Right cardiac atrium (tissue), 5 donors: ENCODE measurements around the gene ST3GAL3. TPM values are rescaled to one million over a fixed set of nuclear protein-coding genes. Genes with fewer than 3 reads are reported as not detected.
A peak's percentile ranks its signal among the peaks of the same experiment; 100 is the strongest.

Source experiments
- ATAC-seq, 2 donors: fragments of 200-7000 bp; cut with Tn5 transposase; one replicate each; pipeline versions ENCODE4 v1.8.0 to v1.9.1; 2020; ENCODE audit warnings: moderate library complexity in 2 of 2, mild to moderate bottlenecking in 1 of 2
- DNase-seq, 3 donors: peaks; one replicate each; pipeline ENCODE4 v3.0.0-alpha.2; 2020
- H3K27ac ChIP-seq: one replicate; pipeline ENCODE4 v1.5.1; 2013; ENCODE audit warnings: mild to moderate bottlenecking, low read length, control low read depth, moderate library complexity
- H3K27me3 ChIP-seq: one replicate; pipeline ENCODE4 v1.6.1; 2013; ENCODE audit not compliant: control insufficient read depth, insufficient read depth
- H3K4me1 ChIP-seq: one replicate; pipeline ENCODE4 v1.6.1; 2013; ENCODE audit warnings: low read length; ENCODE audit not compliant: control insufficient read depth, insufficient read depth
- H3K4me3 ChIP-seq: one replicate; pipeline ENCODE4 v1.5.1; 2013; ENCODE audit warnings: low read length, control low read depth
- H3K9me3 ChIP-seq: one replicate; pipeline ENCODE4 v1.6.1; 2013; ENCODE audit warnings: low read length; ENCODE audit not compliant: control insufficient read depth
- WGBS: extraction: QIAGEN DNeasy Blood & Tissue Kit; methylation state at CpG from one replicate; pipeline ENCODE4 v1.1.7; 2013; 5-methylcytosine and 5-hydroxymethylcytosine counted together
- intact Hi-C, 4 donors: fragments of 100-400 bp; cut with DNase I; formaldehyde crosslinking; loops; one replicate each; pipeline versions ENCODE4 v1.11.0 to v1.14.0; 2022 to 2023
- polyA plus RNA-seq: library from polyadenylated mRNA; stranded (reverse); fragments of 200-250 nt; gene quantifications from one replicate; pipeline ENCODE4 v1.2.3, GENCODE V29; 2013
- total RNA-seq, 4 donors: library from RNA; stranded (reverse); fragmentation: NEBNext Ultra II Directional; extraction: Animal tissue kit (Norgen Biotek cat#: 25700); gene quantifications; one replicate each; pipeline ENCODE4 v1.2.1, GENCODE V29; 2021
- donor health status: healthy with polysubstance abuse.
- donor health status: DM: no; HTN: yes; CAD: no.
- donor health status: DM: no; HTN: no; CAD: no.
- donor health status: DM: no; HTN: yes; CAD: no; lungs with severe emphysema.
- donor health status: DM: yes; HTN: yes; CAD: no.

Gene ST3GAL3
- total and polyA plus RNA-seq, 5 donors, result 19.6 to 26.3 (median 21.9) TPM

DNA sequence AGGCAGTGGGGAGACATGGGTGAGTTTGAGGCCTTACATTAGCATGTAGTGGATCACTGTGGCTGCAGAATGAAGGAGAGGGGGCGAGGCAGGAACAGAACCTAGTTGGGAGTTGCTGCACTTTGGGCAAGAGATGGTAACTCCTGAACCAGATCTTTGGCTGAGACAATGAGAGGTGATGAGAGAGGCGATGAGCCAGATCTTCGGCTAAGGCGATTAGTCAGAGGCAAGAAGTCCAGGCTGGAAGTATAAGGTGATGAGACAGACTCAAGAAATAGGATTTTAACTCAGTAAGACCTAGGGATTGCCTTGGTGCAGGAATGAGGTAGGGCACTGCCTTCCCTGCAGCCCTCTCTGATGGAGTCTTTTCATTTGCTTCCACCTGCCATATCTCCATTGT lies 217.2 kb downstream of the ST3GAL3 start:
- no peak for ATAC-seq
- WGBS, result 86% methylated on average over 4 of the region's 4 CpGs

DNA sequence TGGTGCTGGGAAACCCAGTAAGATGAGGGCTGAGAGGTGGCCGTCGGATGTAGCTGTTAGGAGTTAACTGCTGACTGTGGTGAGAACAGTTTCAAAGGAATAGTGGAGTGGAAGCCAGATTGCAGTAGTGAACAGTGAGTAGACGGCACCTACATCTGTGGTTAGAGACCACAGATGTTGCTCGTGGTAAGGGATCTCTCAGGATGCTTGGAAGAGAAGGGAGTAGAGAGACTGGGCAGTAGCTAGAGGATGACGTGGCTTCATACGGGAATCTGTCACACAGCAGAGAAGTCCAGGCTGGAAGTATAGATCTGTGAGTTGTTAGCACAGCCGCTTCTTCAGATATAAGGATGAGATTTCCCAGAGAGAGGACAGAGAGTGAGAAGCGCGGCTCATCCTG lies 218.5 kb downstream of the ST3GAL3 start:
- Histone ChIP-seq H3K4me1 (no peaks in the 10 kb centered on the region), H3K9me3 (no peaks in the 10 kb centered on the region), H3K27me3 (no peaks in the 10 kb centered on the region), H3K4me3 (no peak overlapping the region), H3K27ac (no peak overlapping the region)
- intact Hi-C loops, result no loop called here
- WGBS, result 91% methylated on average over 9 of the region's 9 CpGs
- no peak for DNase-seq
- ATAC-seq, result no peak

More for the DNA sequence above, 217.2 kb downstream of the ST3GAL3 start:
- Histone ChIP-seq H3K4me3 (no peak overlapping the region), H3K27ac (no peak overlapping the region), H3K9me3 (no peaks in the 10 kb centered on the region), H3K4me1 (no peaks in the 10 kb centered on the region), H3K27me3 (no peaks in the 10 kb centered on the region)
- no peak for DNase-seq
- intact Hi-C loops, result no loop called here

DNA sequence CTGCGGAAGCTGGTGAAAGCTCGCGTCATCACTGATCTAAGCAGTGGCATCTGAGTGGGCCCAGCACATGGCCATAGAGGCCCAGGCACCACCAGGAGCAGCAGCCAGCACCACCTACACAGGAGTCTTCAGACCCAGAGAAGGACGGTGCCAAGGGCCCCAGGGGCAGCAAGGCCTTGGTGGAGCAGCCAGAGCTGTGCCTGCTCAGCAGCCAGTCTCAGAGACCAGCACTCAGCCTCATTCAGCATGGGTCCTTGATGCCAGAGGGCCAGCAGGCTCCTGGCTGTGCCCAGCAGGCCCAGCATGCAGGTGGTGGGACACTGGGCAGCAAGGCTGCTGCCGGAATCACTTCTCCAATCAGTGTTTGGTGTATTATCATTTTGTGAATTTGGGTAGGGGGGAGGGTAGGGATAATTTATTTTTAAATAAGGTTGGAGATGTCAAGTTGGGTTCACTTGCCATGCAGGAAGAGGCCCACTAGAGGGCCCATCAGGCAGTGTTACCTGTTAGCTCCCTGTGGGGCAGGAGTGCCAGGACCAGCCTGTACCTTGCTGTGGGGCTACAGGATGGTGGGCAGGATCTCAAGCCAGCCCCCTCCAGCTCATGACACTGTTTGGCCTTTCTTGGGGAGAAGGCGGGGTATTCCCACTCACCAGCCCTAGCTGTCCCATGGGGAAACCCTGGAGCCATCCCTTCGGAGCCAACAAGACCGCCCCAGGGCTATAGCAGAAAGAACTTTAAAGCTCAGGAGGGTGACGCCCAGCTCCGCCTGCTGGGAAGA lies 223.0 kb downstream of the ST3GAL3 start:
- Histone ChIP-seq H3K27ac (no peak overlapping the region), H3K9me3 (no peaks in the 10 kb centered on the region), H3K4me1 (no peaks in the 10 kb centered on the region), H3K4me3 (no peak overlapping the region), H3K27me3 (no peaks in the 10 kb centered on the region)
- 95% methylated on average over 10 of the region's 10 CpGs for WGBS
- no peak for DNase-seq
- intact Hi-C loops, result loop anchor here in 1 of 4 donors (5.0 kb wide), 1 partner anchor 168 kb away; no protein-coding TSS in a partner anchor
- ATAC-seq, result no peak

DNA sequence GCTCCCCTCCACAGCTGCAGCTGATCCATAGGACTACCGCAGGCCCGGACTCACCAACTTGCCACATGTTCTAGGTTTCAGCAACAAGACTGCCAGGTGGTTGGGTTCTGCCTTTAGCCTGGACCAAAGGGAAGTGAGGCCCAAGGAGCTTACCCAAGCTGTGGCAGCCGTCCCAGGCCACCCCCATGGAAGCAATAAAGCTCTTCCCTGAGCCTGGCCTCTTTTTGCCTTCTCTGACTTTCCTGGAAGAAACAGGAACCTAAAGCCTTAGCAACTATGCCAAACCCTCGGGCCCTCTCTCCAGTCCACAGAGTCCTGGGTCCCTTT lies 223.6 kb downstream of the ST3GAL3 start:
- intact Hi-C loops, result loop anchor here in 1 of 4 donors (5.0 kb wide), 1 partner anchor 169 kb away; no protein-coding TSS in a partner anchor
- Histone ChIP-seq H3K27ac (no peak overlapping the region), H3K27me3 (no peaks in the 10 kb centered on the region), H3K4me1 (peaks cover 2% of the 10 kb centered on the region), H3K9me3 (no peaks in the 10 kb centered on the region), H3K4me3 (no peak overlapping the region)
- 86% methylated on average over 4 of the region's 4 CpGs for WGBS
- DNase-seq (no peak), ATAC-seq (no peak)

DNA sequence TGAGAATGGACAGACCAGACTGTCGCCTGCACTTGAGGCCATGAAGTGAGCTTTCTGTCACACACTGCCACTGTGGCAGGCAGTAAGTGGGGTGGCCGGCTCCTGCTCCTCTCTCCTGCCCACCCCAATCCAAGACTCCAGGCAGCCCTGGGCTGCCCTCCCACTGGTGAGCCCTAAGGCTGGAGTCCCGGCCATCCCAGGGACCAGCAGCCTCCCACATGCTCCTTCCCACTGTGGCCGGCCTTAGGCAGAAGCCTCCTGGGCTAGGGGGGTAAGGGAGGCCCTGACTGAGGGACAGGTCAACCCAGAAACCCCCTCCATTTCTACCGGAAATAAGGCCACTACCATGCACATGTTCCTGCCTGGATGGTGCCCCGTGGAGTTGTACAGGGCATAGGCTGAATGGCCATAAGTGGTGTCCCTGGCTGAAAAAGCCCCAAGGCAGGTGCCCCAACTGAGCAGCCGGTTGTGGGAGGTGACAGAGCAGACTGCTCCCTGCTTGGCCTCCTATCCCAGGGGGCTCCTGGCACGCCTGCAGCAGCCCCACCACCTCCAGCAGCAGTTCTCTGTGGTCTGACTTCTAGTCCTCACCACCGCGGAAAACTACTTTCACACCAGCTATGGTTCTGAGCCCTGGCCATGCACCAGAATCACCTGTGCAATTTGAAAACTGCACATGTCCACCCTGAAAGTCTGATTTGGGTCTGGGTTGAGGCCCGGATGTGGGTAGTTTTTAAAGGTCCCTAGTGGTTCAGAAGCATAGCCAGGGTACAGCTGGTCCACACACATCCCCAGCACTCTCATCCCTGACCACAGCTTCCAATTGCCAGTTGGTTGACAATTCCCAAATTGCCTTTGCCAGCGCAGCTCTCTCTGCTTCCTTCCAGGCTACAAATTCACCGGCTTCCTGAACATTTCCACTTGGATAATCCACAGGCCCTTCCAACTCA lies 224.7 kb downstream of the ST3GAL3 start:
- no peak for DNase-seq
- WGBS, result 87% methylated on average over 13 of the region's 13 CpGs
- no peak for ATAC-seq
- H3K27me3 ChIP-seq, result no peaks in the 10 kb centered on the region
- intact Hi-C loops, result loop anchor here in 1 of 4 donors (5.0 kb wide), 1 partner anchor 170 kb away; no protein-coding TSS in a partner anchor
- H3K27ac ChIP-seq, result no peak overlapping the region
- H3K4me1 ChIP-seq, result peaks cover 4% of the 10 kb centered on the region
- H3K9me3 ChIP-seq, result no peaks in the 10 kb centered on the region
- no peak overlapping the region for H3K4me3 ChIP-seq

DNA sequence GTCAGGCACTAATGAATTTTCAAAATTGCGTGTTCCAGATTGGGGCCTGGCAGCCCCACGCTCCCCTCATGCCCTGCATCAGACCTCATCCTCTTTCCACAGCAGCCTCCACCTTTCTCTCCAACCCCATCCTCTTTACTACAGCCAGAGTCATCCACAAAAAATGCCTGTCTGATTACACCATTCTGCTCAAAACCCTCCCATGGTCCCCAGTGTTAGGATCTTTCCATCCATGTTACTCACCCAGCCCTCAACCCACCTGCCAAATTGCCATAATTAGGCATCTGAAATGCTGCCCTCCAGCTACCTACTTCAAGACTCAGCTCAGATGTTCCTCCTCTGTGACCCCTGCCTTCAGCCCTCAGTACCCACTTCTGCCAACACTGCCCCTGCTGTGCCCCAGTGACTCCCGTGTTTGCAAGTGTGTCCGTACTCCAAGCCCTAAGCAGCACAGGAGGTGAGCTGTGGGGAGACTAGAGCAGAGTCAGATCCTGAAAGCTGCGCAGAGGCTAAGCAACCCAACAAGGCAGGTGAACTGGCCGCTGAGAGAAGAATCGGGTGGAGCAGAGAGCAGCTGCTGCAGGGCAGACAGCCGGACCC lies 225.6 kb downstream of the ST3GAL3 start:
- 29% methylated on average over 8 of the region's 8 CpGs for WGBS
- Histone ChIP-seq H3K27me3 (no peaks in the 10 kb centered on the region), H3K27ac (no peak overlapping the region), H3K9me3 (no peaks in the 10 kb centered on the region), H3K4me1 (peaks cover 4% of the 10 kb centered on the region), H3K4me3 (no peak overlapping the region)
- intact Hi-C loops, result loop anchor here in 1 of 4 donors (5.0 kb wide), 1 partner anchor 171 kb away; no protein-coding TSS in a partner anchor
- DNase-seq (no peak), ATAC-seq (no peak)

DNA sequence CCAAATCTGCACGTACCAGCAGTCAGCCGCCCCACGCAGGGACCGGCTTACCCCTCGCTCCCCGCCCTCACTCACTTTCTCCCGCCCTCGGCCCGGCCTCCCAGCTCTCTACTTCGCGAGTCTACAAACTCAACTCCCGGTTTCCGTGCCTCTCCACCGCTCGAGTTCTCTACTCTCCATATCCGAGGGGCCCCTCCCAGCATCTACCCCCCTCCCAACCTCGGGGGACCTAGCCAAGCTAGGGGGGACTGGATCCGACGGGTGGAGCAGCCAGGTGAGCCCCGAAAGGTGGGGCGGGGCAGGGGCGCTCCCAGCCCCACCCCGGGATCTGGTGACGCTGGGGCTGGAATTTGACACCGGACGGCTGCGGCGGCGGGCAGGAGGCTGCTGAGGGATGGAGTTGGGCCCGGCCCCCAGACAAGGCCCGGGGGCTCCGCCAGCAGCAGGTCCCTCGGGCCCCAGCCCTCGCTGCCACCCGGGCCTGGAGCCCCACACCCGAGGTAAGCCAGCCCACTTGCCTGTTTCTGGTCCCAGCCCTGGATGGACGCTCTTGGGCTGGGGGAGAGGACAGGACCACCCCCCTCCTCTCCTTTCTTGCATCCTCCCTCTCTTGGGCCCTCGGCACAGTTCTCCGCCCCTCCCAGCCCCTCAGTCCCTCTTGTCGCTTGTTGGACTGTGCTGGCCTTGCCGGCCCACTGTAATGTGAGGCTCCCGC lies 226.2 kb downstream of the ST3GAL3 start, which contains the start of gene ARTN:
TSS of gene ARTN (plus strand) at position 416 of the 715 bp plus-strand sequence. CDS start 1,856 bp downstream, outside the sequence.
- DNase-seq, result peak in 1 of 3 donors; percentile 36
- Histone ChIP-seq H3K27ac (no peak within 1 kb of the TSS), H3K27me3 (no peaks in the 10 kb centered on the region), H3K4me1 (peaks cover 4% of the 10 kb centered on the region), H3K4me3 (peak within 1 kb of the TSS; percentile 31), H3K9me3 (no peaks in the 10 kb centered on the region)
- intact Hi-C loops, result loop anchor here in 2 of 4 donors (2.0 to 5.0 kb wide), 2 partner anchors 171 kb away; no protein-coding TSS in a partner anchor
- ATAC-seq, result peak; percentile 1 to 2
- WGBS, result 2% methylated on average over 42 of the region's 42 CpGs

DNA sequence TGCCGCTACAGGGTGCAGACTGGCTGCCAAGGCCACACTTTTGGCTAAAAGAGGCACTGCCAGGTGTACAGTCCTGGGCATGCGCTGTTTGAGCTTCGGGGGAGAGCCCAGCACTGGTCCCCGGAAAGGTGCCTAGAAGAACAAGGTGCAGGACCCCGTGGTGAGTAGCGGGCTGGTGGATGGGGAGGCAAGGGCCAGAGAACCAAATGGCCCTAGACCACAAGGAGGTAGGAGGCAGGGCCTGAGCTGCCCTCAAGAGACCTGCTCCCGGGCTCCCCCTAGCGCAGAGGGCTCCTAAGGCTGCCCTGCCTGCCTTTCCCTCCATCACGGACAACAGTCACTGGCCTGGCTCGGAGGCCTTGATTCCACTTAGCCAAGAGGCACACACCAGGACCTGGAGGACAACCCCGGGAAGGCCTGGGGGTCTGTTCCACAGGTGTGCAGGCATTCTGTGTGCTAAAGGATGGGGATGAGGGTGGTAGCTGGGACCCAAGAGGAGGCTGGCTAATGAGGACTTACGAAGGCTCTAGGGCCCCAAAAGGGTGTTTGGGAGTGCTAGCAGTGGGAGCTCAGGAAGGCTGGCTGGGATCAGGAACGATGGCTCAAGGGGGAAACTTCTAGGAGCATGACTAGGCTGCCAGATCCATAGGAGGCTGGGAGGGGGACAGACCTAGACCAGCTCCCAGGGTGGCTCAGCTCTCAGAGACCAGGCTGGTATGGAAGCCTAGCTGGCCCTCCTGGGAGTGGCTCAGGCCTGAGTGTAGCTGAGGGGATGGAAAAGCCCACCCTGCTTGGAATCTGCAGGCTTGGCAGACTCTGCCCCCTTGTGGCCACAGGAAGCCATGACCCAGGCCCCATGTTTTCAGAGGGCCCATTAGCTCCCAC lies 227.0 kb downstream of the ST3GAL3 start:
- no peak overlapping the region for H3K27ac ChIP-seq
- peaks cover 4% of the 10 kb centered on the region for H3K4me1 ChIP-seq
- H3K9me3 ChIP-seq, result no peaks in the 10 kb centered on the region
- intact Hi-C loops, result loop anchor here in 2 of 4 donors (2.0 to 5.0 kb wide), 2 partner anchors 172 kb away; no protein-coding TSS in a partner anchor
- no peak overlapping the region for H3K4me3 ChIP-seq
- no peaks in the 10 kb centered on the region for H3K27me3 ChIP-seq
- ATAC-seq (peak; percentile 31 to 53), DNase-seq (peak in 2 of 3 donors; percentile 80 to 81)
- WGBS, result 32% methylated on average over 13 of the region's 13 CpGs

DNA sequence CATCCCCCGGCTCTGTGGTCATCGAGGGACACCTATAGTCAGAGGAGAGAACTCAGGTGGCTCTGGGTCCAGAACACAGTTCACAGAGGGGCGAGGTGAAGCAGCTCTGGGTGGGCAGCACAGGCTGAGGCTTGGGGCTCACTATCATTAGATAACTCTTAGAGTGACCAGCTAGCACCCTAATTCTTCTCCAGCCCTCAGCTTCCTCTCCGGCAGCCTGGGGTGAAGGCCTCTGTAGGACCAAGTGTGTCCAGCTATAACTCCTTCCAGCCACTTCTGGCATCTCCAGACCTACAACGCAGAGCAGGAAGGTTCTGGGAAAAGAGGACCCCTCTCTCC lies 227.6 kb downstream of the ST3GAL3 start:
- ATAC-seq, result no peak
- no peak overlapping the region for H3K27ac ChIP-seq
- intact Hi-C loops, result loop anchor here (2.0 to 5.0 kb wide), 3 partner anchors 172 to 408 kb away; no protein-coding TSS in a partner anchor
- DNase-seq, result no peak
- 51% methylated on average over 5 of the region's 5 CpGs for WGBS
- no peaks in the 10 kb centered on the region for H3K27me3 ChIP-seq
- H3K9me3 ChIP-seq, result no peaks in the 10 kb centered on the region
- H3K4me1 ChIP-seq, result peaks cover 4% of the 10 kb centered on the region
- no peak overlapping the region for H3K4me3 ChIP-seq
